ENCODE measurements around the gene SMURF2.
"Not testable (repeated sequence)": the region's sequence is repeated elsewhere in the genome, so short reads cannot be mapped to it uniquely, and the experiment has no call there.

SMURF2 gene

GRCh38 chr17:64611369-64611768, 50.7 kb downstream of the SMURF2 start:
- Histone ChIP-seq H3K9me3 (ENCODE audit: control extremely low read depth in 1 of 5, control insufficient read depth in 4 of 5, insufficient read depth in 2 of 5, low read depth in 1 of 5, low read length in 4 of 5) (no peaks in the 10 kb centered on the region), H3K27ac (ENCODE audit: insufficient read depth in 1 of 2, low read depth in 1 of 2, low read length in 2 of 2, poor library complexity in 1 of 2, severe bottlenecking in 2 of 2) (no peak overlapping the region), H3K4me3 (ENCODE audit: control insufficient read depth in 1 of 7, extremely low read depth in 1 of 7, insufficient read depth in 4 of 7, low read depth in 2 of 7, low read length in 6 of 7) (no peak overlapping the region), H3K4me1 (ENCODE audit: control extremely low read depth in 1 of 4, control insufficient read depth in 4 of 4, insufficient read depth in 4 of 4, low read length in 3 of 4) (no peaks in the 10 kb centered on the region), H3K36me3 (ENCODE audit: control insufficient read depth in 4 of 4, insufficient read depth in 4 of 4, low read length in 3 of 4) (no peaks in the 10 kb centered on the region), H3K27me3 (replicated peaks in 2 of 5; ENCODE audit: control insufficient read depth in 4 of 5, insufficient read depth in 5 of 5, low read length in 4 of 5) (no peaks in the 10 kb centered on the region)
- 96% methylated on average over 7 of the region's 7 CpGs for WGBS (ENCODE audit: insufficient coverage)
- POLR2A ChIA-PET = no interaction called here
- no peak for DNase-seq
- CTCF ChIA-PET = interaction anchor here (0.9 to 1.0 kb wide), 3 partner anchors 9 to 23 kb away, joined by 3 read pairs; no protein-coding TSS in a partner anchor

- WGBS (ENCODE audit: insufficient coverage) = no CpG with 5 or more reads among the region's 2 CpGs
- H3K36me3 ChIP-seq (ENCODE audit: control insufficient read depth in 4 of 4, insufficient read depth in 4 of 4, low read length in 3 of 4); H3K4me1 ChIP-seq (ENCODE audit: control extremely low read depth in 1 of 4, control insufficient read depth in 4 of 4, insufficient read depth in 4 of 4, low read length in 3 of 4); POLR2A ChIA-PET; H3K4me3 ChIP-seq (ENCODE audit: control insufficient read depth in 1 of 7, extremely low read depth in 1 of 7, insufficient read depth in 4 of 7, low read depth in 2 of 7, low read length in 6 of 7); CTCF ChIA-PET; H3K27ac ChIP-seq (ENCODE audit: insufficient read depth in 1 of 2, low read depth in 1 of 2, low read length in 2 of 2, poor library complexity in 1 of 2, severe bottlenecking in 2 of 2); H3K27me3 ChIP-seq (replicated peaks in 2 of 5; ENCODE audit: control insufficient read depth in 4 of 5, insufficient read depth in 5 of 5, low read length in 4 of 5); DNase-seq; H3K9me3 ChIP-seq (ENCODE audit: control extremely low read depth in 1 of 5, control insufficient read depth in 4 of 5, insufficient read depth in 2 of 5, low read depth in 1 of 5, low read length in 4 of 5): not testable (repeated sequence)
Measured at GRCh38 chr17:64610244-64610643, 51.9 kb downstream of the SMURF2 start.

DNA sequence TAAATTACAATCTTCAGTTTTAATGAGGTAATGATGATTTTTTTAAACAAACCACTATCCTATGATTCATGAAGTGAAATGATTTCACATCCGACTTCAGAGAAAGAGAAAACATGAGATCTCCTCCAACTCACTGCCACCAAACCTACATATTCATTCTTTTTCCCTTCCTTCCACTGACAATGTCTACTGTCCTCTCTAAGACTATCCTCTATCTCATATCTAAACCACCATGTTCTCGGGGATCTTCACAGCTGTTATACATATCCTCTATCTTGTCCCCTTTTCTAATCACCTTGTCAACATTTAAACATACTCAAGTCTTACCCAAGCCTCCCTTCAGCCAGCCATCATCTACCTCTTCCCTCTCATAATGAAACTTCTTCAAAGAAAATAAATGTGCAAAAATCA, 53.5 kb downstream of the SMURF2 start:
- H3K27me3 ChIP-seq (replicated peaks in 2 of 5; ENCODE audit: control insufficient read depth in 4 of 5, insufficient read depth in 5 of 5, low read length in 4 of 5) = no peaks in the 10 kb centered on the region
- H3K4me1 ChIP-seq (ENCODE audit: control extremely low read depth in 1 of 4, control insufficient read depth in 4 of 4, insufficient read depth in 4 of 4, low read length in 3 of 4) = peaks cover 0 to 7% (median 3%) of the 10 kb centered on the region in 4 experiments
- no peak overlapping the region for H3K27ac ChIP-seq (ENCODE audit: insufficient read depth in 1 of 2, low read depth in 1 of 2, low read length in 2 of 2, poor library complexity in 1 of 2, severe bottlenecking in 2 of 2)
- ChIA-PET CTCF (interaction anchor here (1.0 to 1.6 kb wide), 2 partner anchors 10 kb away, joined by 3 read pairs; no protein-coding TSS in a partner anchor), POLR2A (no interaction called here)
- no peak overlapping the region for H3K4me3 ChIP-seq (ENCODE audit: control insufficient read depth in 1 of 7, extremely low read depth in 1 of 7, insufficient read depth in 4 of 7, low read depth in 2 of 7, low read length in 6 of 7)
- no peaks in the 10 kb centered on the region for H3K9me3 ChIP-seq (ENCODE audit: control extremely low read depth in 1 of 5, control insufficient read depth in 4 of 5, insufficient read depth in 2 of 5, low read depth in 1 of 5, low read length in 4 of 5)
- H3K36me3 ChIP-seq (ENCODE audit: control insufficient read depth in 4 of 4, insufficient read depth in 4 of 4, low read length in 3 of 4) = no peaks in the 10 kb centered on the region
- 100% methylated on average over 2 of the region's 2 CpGs for WGBS (ENCODE audit: insufficient coverage)
- no peak for DNase-seq

DNA sequence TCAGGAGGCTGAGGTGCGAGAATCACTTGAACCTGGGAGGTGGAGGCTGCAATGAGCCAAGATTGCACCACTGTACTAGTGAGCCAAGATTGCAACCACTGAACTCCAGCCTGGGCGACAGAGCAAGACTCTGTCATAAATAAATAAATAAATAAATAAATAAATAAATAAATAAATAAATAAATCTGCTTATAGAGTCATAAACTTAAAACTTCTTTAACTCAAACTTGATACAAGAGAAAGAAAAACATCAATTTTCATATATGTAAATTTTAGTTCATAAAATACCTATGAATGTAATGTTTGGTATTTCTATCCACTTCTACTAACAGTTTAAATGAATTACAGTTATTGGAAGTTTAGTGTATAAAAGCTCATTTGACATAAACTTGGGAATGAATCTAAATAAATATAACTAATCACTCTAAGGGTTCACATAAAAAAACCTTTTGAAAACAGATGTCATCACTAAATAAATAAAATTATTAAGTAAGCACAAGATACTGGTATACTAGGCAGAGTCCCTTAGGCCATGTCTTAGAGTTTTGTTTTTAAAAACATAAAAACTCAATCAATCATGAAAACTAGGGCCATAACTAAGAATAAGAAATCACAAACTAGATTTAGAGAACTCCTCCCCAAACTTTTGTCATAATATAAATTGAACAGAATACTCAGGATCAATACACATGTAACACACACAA, 54.1 kb downstream of the SMURF2 start:
- no peak overlapping the region for H3K27ac ChIP-seq (ENCODE audit: insufficient read depth in 1 of 2, low read depth in 1 of 2, low read length in 2 of 2, poor library complexity in 1 of 2, severe bottlenecking in 2 of 2)
- H3K36me3 ChIP-seq (ENCODE audit: control insufficient read depth in 4 of 4, insufficient read depth in 4 of 4, low read length in 3 of 4) = no peaks in the 10 kb centered on the region
- no peaks in the 10 kb centered on the region for H3K9me3 ChIP-seq (ENCODE audit: control extremely low read depth in 1 of 5, control insufficient read depth in 4 of 5, insufficient read depth in 2 of 5, low read depth in 1 of 5, low read length in 4 of 5)
- ChIA-PET POLR2A (interaction anchor here (1.2 kb wide), 1 partner anchor 10 kb away, joined by 3 read pairs; no protein-coding TSS in a partner anchor), CTCF (interaction anchor here (1.6 kb wide), 1 partner anchor 10 kb away, joined by 3 read pairs; no protein-coding TSS in a partner anchor)
- 100% methylated on average over 1 of the region's 2 CpGs for WGBS (ENCODE audit: insufficient coverage)
- no peak overlapping the region for H3K4me3 ChIP-seq (ENCODE audit: control insufficient read depth in 1 of 7, extremely low read depth in 1 of 7, insufficient read depth in 4 of 7, low read depth in 2 of 7, low read length in 6 of 7)
- H3K4me1 ChIP-seq (ENCODE audit: control extremely low read depth in 1 of 4, control insufficient read depth in 4 of 4, insufficient read depth in 4 of 4, low read length in 3 of 4) = peaks cover 0 to 8% (median 3%) of the 10 kb centered on the region in 4 experiments
- no peaks in the 10 kb centered on the region for H3K27me3 ChIP-seq (replicated peaks in 2 of 5; ENCODE audit: control insufficient read depth in 4 of 5, insufficient read depth in 5 of 5, low read length in 4 of 5)
- no peak for DNase-seq

DNA sequence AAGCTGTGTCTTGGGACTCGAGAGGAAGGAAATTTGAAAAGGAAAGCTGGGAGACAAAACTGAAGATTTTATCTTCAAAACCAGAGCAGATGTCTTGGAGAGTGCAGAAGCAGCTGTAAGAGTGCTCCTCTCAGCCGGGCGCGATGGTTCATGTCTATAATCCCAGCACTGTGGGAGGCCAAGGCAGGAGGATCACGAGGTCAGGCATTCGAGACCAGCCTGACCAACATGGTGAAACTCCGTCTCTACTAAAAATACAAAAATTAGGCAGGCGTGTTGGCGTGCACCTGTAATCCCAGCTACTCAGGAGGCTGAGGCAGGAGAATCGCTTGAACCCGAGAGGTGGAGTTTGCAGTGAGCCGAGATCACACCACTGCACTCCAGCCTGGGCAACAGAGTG, 57.6 kb downstream of the SMURF2 start:
- H3K4me3 ChIP-seq (ENCODE audit: control insufficient read depth in 1 of 7, extremely low read depth in 1 of 7, insufficient read depth in 4 of 7, low read depth in 2 of 7, low read length in 6 of 7); DNase-seq; H3K27me3 ChIP-seq (replicated peaks in 2 of 5; ENCODE audit: control insufficient read depth in 4 of 5, insufficient read depth in 5 of 5, low read length in 4 of 5); H3K9me3 ChIP-seq (ENCODE audit: control extremely low read depth in 1 of 5, control insufficient read depth in 4 of 5, insufficient read depth in 2 of 5, low read depth in 1 of 5, low read length in 4 of 5); H3K36me3 ChIP-seq (ENCODE audit: control insufficient read depth in 4 of 4, insufficient read depth in 4 of 4, low read length in 3 of 4): not testable (repeated sequence)
- WGBS (ENCODE audit: insufficient coverage) = 48% methylated on average over 9 of the region's 12 CpGs
- Histone ChIP-seq H3K27ac (ENCODE audit: insufficient read depth in 1 of 2, low read depth in 1 of 2, low read length in 2 of 2, poor library complexity in 1 of 2, severe bottlenecking in 2 of 2) (peak overlapping the region in 1 of 2 experiments; percentile 14), H3K4me1 (ENCODE audit: control extremely low read depth in 1 of 4, control insufficient read depth in 4 of 4, insufficient read depth in 4 of 4, low read length in 3 of 4) (peaks cover 0 to 13% (median 11%) of the 10 kb centered on the region in 4 experiments)
- POLR2A ChIA-PET = interaction anchor here (0.7 kb wide), 1 partner anchor 43 kb away, joined by 3 read pairs; no protein-coding TSS in a partner anchor
- CTCF ChIA-PET = interaction anchor here (1.0 to 1.7 kb wide), 4 partner anchors 8 to 45 kb away, joined by 3 to 4 read pairs (median 4); no protein-coding TSS in a partner anchor

- Histone ChIP-seq H3K27ac (ENCODE audit: insufficient read depth in 1 of 2, low read depth in 1 of 2, low read length in 2 of 2, poor library complexity in 1 of 2, severe bottlenecking in 2 of 2) (peak overlapping the region in 1 of 2 experiments; percentile 14), H3K4me3 (ENCODE audit: control insufficient read depth in 1 of 7, extremely low read depth in 1 of 7, insufficient read depth in 4 of 7, low read depth in 2 of 7, low read length in 6 of 7) (no peak overlapping the region), H3K27me3 (replicated peaks in 2 of 5; ENCODE audit: control insufficient read depth in 4 of 5, insufficient read depth in 5 of 5, low read length in 4 of 5) (no peaks in the 10 kb centered on the region), H3K36me3 (ENCODE audit: control insufficient read depth in 4 of 4, insufficient read depth in 4 of 4, low read length in 3 of 4) (no peaks in the 10 kb centered on the region), H3K9me3 (ENCODE audit: control extremely low read depth in 1 of 5, control insufficient read depth in 4 of 5, insufficient read depth in 2 of 5, low read depth in 1 of 5, low read length in 4 of 5) (no peaks in the 10 kb centered on the region), H3K4me1 (ENCODE audit: control extremely low read depth in 1 of 4, control insufficient read depth in 4 of 4, insufficient read depth in 4 of 4, low read length in 3 of 4) (peaks cover 0 to 18% (median 17%) of the 10 kb centered on the region in 4 experiments)
- no peak for DNase-seq
- CTCF ChIA-PET = interaction anchor here (0.6 to 1.7 kb wide), 8 partner anchors 9 to 372 kb away, joined by 3 to 7 read pairs (median 4); no protein-coding TSS in a partner anchor
- POLR2A ChIA-PET = interaction anchor here (0.6 to 0.7 kb wide), 2 partner anchors 43 to 644 kb away, joined by 3 to 4 read pairs; no protein-coding TSS in a partner anchor
- 100% methylated on average over 1 of the region's 1 CpG for WGBS (ENCODE audit: insufficient coverage)
Measured at GRCh38 chr17:64603987-64604386, 58.1 kb downstream of the SMURF2 start.

DNA sequence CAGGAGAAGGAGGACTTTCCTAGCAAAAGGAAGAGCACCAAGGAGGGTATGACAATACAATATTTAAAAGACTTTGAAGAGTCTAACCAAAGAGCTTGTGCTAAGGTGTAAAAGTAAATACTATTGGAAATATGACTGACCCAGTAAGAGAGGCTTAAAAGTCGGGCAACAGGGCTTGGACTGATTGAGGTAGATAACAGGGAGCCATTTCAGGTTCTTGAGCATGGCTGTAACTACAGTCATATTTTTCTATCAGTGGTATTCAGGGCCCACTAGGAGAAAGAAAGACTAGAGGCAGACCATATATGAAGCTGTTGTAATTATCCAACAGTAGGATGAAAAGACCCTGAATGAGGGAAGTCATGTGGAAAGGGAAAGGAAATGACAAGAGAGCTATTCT, 62.3 kb downstream of the SMURF2 start:
- no peak overlapping the region for H3K27ac ChIP-seq (ENCODE audit: insufficient read depth in 1 of 2, low read depth in 1 of 2, low read length in 2 of 2, poor library complexity in 1 of 2, severe bottlenecking in 2 of 2)
- POLR2A ChIA-PET = no interaction called here
- DNase-seq = peak in 1 of 3 donors; percentile 17
- no CpG with 5 or more reads among the region's 1 CpG for WGBS (ENCODE audit: insufficient coverage)
- CTCF ChIA-PET = interaction anchor here (0.7 to 1.6 kb wide), 8 partner anchors 16 to 137 kb away, joined by 3 to 6 read pairs (median 4); no protein-coding TSS in a partner anchor
- H3K4me3 ChIP-seq (ENCODE audit: control insufficient read depth in 1 of 7, extremely low read depth in 1 of 7, insufficient read depth in 4 of 7, low read depth in 2 of 7, low read length in 6 of 7) = peak overlapping the region in 2 of 7 experiments; percentile 44 to 53
- H3K9me3 ChIP-seq (ENCODE audit: control extremely low read depth in 1 of 5, control insufficient read depth in 4 of 5, insufficient read depth in 2 of 5, low read depth in 1 of 5, low read length in 4 of 5) = no peaks in the 10 kb centered on the region
- H3K4me1 ChIP-seq (ENCODE audit: control extremely low read depth in 1 of 4, control insufficient read depth in 4 of 4, insufficient read depth in 4 of 4, low read length in 3 of 4) = peaks cover 0 to 23% (median 18%) of the 10 kb centered on the region in 4 experiments
- no peaks in the 10 kb centered on the region for H3K27me3 ChIP-seq (replicated peaks in 2 of 5; ENCODE audit: control insufficient read depth in 4 of 5, insufficient read depth in 5 of 5, low read length in 4 of 5)
- H3K36me3 ChIP-seq (ENCODE audit: control insufficient read depth in 4 of 4, insufficient read depth in 4 of 4, low read length in 3 of 4) = peaks cover 0 to 7% (median 2%) of the 10 kb centered on the region in 4 experiments
